ENCODE measurements around the gene USP13. TPM values are rescaled to one million over a fixed set of nuclear protein-coding genes. Genes with fewer than 3 reads are reported as not detected.

USP13 gene
- total and polyA plus RNA-seq, 2 of the 13 experiments (the other 11 are each of a cell fraction or from before 2014, with no cell fraction given), result 15.9 to 36.7 TPM

- TF ChIP-seq TRAFD1 (CRISPR knock-in tag; IDR thresholded peaks at IDR 0.05; ENCODE audit: borderline replicate concordance) (no peak), FLYWCH1 (CRISPR knock-in tag; IDR thresholded peaks at IDR 0.05) (no peak), ZFP82 (CRISPR knock-in tag; IDR thresholded peaks at IDR 0.05; ENCODE audit: borderline replicate concordance) (no peak), BCL6 (CRISPR knock-in tag; IDR thresholded peaks at IDR 0.05) (no peak), NAIF1 (CRISPR knock-in tag; IDR thresholded peaks at IDR 0.05; ENCODE audit: borderline replicate concordance) (no peak), TP53 (CRISPR knock-in tag; conservative IDR thresholded peaks at IDR 0.05) (no peak), PHB2 (IDR thresholded peaks at IDR 0.05; ENCODE audit: partially characterized antibody) (no peak)
- TF ChIP-seq, protein P1, sequence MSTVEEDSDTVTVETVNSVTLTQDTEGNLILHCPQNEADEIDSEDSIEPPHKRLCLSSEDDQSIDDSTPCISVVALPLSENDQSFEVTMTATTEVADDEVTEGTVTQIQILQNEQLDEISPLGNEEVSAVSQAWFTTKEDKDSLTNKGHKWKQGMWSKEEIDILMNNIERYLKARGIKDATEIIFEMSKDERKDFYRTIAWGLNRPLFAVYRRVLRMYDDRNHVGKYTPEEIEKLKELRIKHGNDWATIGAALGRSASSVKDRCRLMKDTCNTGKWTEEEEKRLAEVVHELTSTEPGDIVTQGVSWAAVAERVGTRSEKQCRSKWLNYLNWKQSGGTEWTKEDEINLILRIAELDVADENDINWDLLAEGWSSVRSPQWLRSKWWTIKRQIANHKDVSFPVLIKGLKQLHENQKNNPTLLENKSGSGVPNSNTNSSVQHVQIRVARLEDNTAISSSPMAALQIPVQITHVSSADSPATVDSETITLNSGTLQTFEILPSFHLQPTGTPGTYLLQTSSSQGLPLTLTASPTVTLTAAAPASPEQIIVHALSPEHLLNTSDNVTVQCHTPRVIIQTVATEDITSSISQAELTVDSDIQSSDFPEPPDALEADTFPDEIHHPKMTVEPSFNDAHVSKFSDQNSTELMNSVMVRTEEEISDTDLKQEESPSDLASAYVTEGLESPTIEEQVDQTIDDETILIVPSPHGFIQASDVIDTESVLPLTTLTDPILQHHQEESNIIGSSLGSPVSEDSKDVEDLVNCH (CRISPR knock-in tag; IDR thresholded peaks at IDR 0.05), result no peak
Observed at GRCh38 chr3:179733797-179734196, 81.0 kb downstream of the USP13 start (continued).

All from HepG2 (cell line).